ENCODE measurements around the gene DBNDD2.

The DBNDD2 gene

GRCh38 chr20:45413479-45413878 is 5.4 kb downstream of the DBNDD2 start:
- Histone ChIP-seq H3K9me3 (ENCODE audit: insufficient read depth, low read depth, low read length) (no peaks in the 10 kb centered on the region), H4K12ac (ENCODE audit: low read depth, low read length) (no peak overlapping the region), H3K27me3 (ENCODE audit: insufficient read depth, low read length) (no peaks in the 10 kb centered on the region), H3K18ac (ENCODE audit: low read length) (no peak overlapping the region), H3K36me3 (ENCODE audit: control insufficient read depth in 1 of 2, insufficient read depth in 2 of 2, low read length in 2 of 2) (peaks cover 5 to 7% of the 10 kb centered on the region in 2 experiments), H3K14ac (ENCODE audit: low read length) (no peak overlapping the region), H2AFZ (ENCODE audit: insufficient read depth, low read length, poor library complexity) (no peak overlapping the region), H3K4me2 (ENCODE audit: low read length) (no peak overlapping the region), H2BK12ac (ENCODE audit: low read length) (no peak overlapping the region), H4K91ac (ENCODE audit: low read depth, low read length) (no peak overlapping the region), H3K4me1 (ENCODE audit: control insufficient read depth in 1 of 2, insufficient read depth in 2 of 2, low read length in 2 of 2) (peaks cover 4% of the 10 kb centered on the region in 2 experiments), H3K27ac (ENCODE audit: low read depth, low read length) (no peak overlapping the region), H2BK5ac (ENCODE audit: low read depth, low read length, poor library complexity) (no peak overlapping the region), H3K23ac (ENCODE audit: low read length) (no peak overlapping the region), H3K79me2 (ENCODE audit: control insufficient read depth, insufficient read depth, low read length, poor library complexity) (peaks cover 6% of the 10 kb centered on the region), H3K9ac (ENCODE audit: low read length) (no peak overlapping the region), H3K79me1 (ENCODE audit: low read length) (peaks cover 3% of the 10 kb centered on the region), H3K4me3 (ENCODE audit: low read depth, low read length) (no peak overlapping the region), H2BK120ac (ENCODE audit: insufficient read depth, low read length, poor library complexity) (no peak overlapping the region), H4K8ac (ENCODE audit: low read depth, low read length) (no peak overlapping the region), H3K4ac (ENCODE audit: low read depth, low read length) (no peak overlapping the region), H2AK5ac (ENCODE audit: low read length) (no peak overlapping the region)
- DNase-seq: no peak
- WGBS (ENCODE audit: extremely low coverage, insufficient coverage, insufficient read length): no CpG with 5 or more reads among the region's 3 CpGs

- peak within 1 kb of the TSS; percentile 80 for H3K4ac ChIP-seq (ENCODE audit: low read depth, low read length)
- WGBS (ENCODE audit: extremely low coverage, insufficient coverage, insufficient read length): no CpG with 5 or more reads among the region's 52 CpGs
- H2AFZ ChIP-seq (ENCODE audit: insufficient read depth, low read length, poor library complexity): peak within 1 kb of the TSS; percentile 97
- H3K79me2 ChIP-seq (ENCODE audit: control insufficient read depth, insufficient read depth, low read length, poor library complexity): peaks cover 6% of the 10 kb centered on the region
- H3K27ac ChIP-seq (ENCODE audit: low read depth, low read length): no peak within 1 kb of the TSS
- peak within 1 kb of the TSS; percentile 89 for H3K14ac ChIP-seq (ENCODE audit: low read length)
- no peak within 1 kb of the TSS for H2BK5ac ChIP-seq (ENCODE audit: low read depth, low read length, poor library complexity)
- H3K36me3 ChIP-seq (ENCODE audit: control insufficient read depth in 1 of 2, insufficient read depth in 2 of 2, low read length in 2 of 2): peaks cover 17 to 26% of the 10 kb centered on the region in 2 experiments
- peak within 1 kb of the TSS; percentile 81 for H3K18ac ChIP-seq (ENCODE audit: low read length)
- no peaks in the 10 kb centered on the region for H3K9me3 ChIP-seq (ENCODE audit: insufficient read depth, low read depth, low read length)
- H3K27me3 ChIP-seq (ENCODE audit: insufficient read depth, low read length): no peaks in the 10 kb centered on the region
- no peak within 1 kb of the TSS for H2BK12ac ChIP-seq (ENCODE audit: low read length)
- peak within 1 kb of the TSS; percentile 83 for H4K91ac ChIP-seq (ENCODE audit: low read depth, low read length)
- peak; percentile 75 to 86 for DNase-seq
- H3K9ac ChIP-seq (ENCODE audit: low read length): peak within 1 kb of the TSS; percentile 81
- H3K4me2 ChIP-seq (ENCODE audit: low read length): peak within 1 kb of the TSS; percentile 84
- H2BK120ac ChIP-seq (ENCODE audit: insufficient read depth, low read length, poor library complexity): peak within 1 kb of the TSS; percentile 70
- H3K4me3 ChIP-seq (ENCODE audit: low read depth, low read length): peak within 1 kb of the TSS; percentile 94
- H3K79me1 ChIP-seq (ENCODE audit: low read length): peaks cover 3% of the 10 kb centered on the region
- peaks cover 4% of the 10 kb centered on the region in 2 experiments for H3K4me1 ChIP-seq (ENCODE audit: control insufficient read depth in 1 of 2, insufficient read depth in 2 of 2, low read length in 2 of 2)
- H4K8ac ChIP-seq (ENCODE audit: low read depth, low read length): peak within 1 kb of the TSS; percentile 98
- H4K12ac ChIP-seq (ENCODE audit: low read depth, low read length): peak within 1 kb of the TSS; percentile 98
- no peak within 1 kb of the TSS for H3K23ac ChIP-seq (ENCODE audit: low read length)
- no peak within 1 kb of the TSS for H2AK5ac ChIP-seq (ENCODE audit: low read length)
These were observed 7.9 kb downstream of the DBNDD2 start, which contains the start of gene PIGT for GRCh38 chr20:45415822-45416637. Gene PIGT (plus strand): TSS chr20:45416141. CDS start chr20:45416157, 16 bp downstream.

- H2BK12ac ChIP-seq (ENCODE audit: low read length): no peak overlapping the region
- no peak for DNase-seq
- H3K79me2 ChIP-seq (ENCODE audit: control insufficient read depth, insufficient read depth, low read length, poor library complexity): peaks cover 6% of the 10 kb centered on the region
- H2BK5ac ChIP-seq (ENCODE audit: low read depth, low read length, poor library complexity): no peak overlapping the region
- no peak overlapping the region for H3K4me3 ChIP-seq (ENCODE audit: low read depth, low read length)
- H3K9me3 ChIP-seq (ENCODE audit: insufficient read depth, low read depth, low read length): no peaks in the 10 kb centered on the region
- no peak overlapping the region for H3K4ac ChIP-seq (ENCODE audit: low read depth, low read length)
- H3K23ac ChIP-seq (ENCODE audit: low read length): no peak overlapping the region
- H3K36me3 ChIP-seq (ENCODE audit: control insufficient read depth in 1 of 2, insufficient read depth in 2 of 2, low read length in 2 of 2): peaks cover 21 to 31% of the 10 kb centered on the region in 2 experiments
- no peak overlapping the region for H3K9ac ChIP-seq (ENCODE audit: low read length)
- no peak overlapping the region for H3K18ac ChIP-seq (ENCODE audit: low read length)
- no peak overlapping the region for H4K8ac ChIP-seq (ENCODE audit: low read depth, low read length)
- H2BK120ac ChIP-seq (ENCODE audit: insufficient read depth, low read length, poor library complexity): no peak overlapping the region
- no peaks in the 10 kb centered on the region for H3K27me3 ChIP-seq (ENCODE audit: insufficient read depth, low read length)
- no peak overlapping the region for H4K12ac ChIP-seq (ENCODE audit: low read depth, low read length)
- H3K14ac ChIP-seq (ENCODE audit: low read length): no peak overlapping the region
- H4K91ac ChIP-seq (ENCODE audit: low read depth, low read length): no peak overlapping the region
- peaks cover 3% of the 10 kb centered on the region for H3K79me1 ChIP-seq (ENCODE audit: low read length)
- no CpG with 5 or more reads among the region's 2 CpGs for WGBS (ENCODE audit: extremely low coverage, insufficient coverage, insufficient read length)
- no peak overlapping the region for H2AFZ ChIP-seq (ENCODE audit: insufficient read depth, low read length, poor library complexity)
- H3K4me1 ChIP-seq (ENCODE audit: control insufficient read depth in 1 of 2, insufficient read depth in 2 of 2, low read length in 2 of 2): peaks cover 4% of the 10 kb centered on the region in 2 experiments
- peak overlapping the region; percentile 84 for H3K4me2 ChIP-seq (ENCODE audit: low read length)
- H3K27ac ChIP-seq (ENCODE audit: low read depth, low read length): no peak overlapping the region
- no peak overlapping the region for H2AK5ac ChIP-seq (ENCODE audit: low read length)
These were observed 8.8 kb downstream of the DBNDD2 start for GRCh38 chr20:45416917-45417316.

- Histone ChIP-seq H4K12ac (ENCODE audit: low read depth, low read length) (no peak overlapping the region), H3K9me3 (ENCODE audit: insufficient read depth, low read depth, low read length) (peaks cover 4% of the 10 kb centered on the region), H3K4ac (ENCODE audit: low read depth, low read length) (no peak overlapping the region), H2BK5ac (ENCODE audit: low read depth, low read length, poor library complexity) (no peak overlapping the region), H3K14ac (ENCODE audit: low read length) (no peak overlapping the region), H3K79me2 (ENCODE audit: control insufficient read depth, insufficient read depth, low read length, poor library complexity) (peaks cover 6% of the 10 kb centered on the region), H3K9ac (ENCODE audit: low read length) (no peak overlapping the region), H4K8ac (ENCODE audit: low read depth, low read length) (no peak overlapping the region), H2AK5ac (ENCODE audit: low read length) (no peak overlapping the region), H4K91ac (ENCODE audit: low read depth, low read length) (no peak overlapping the region), H2BK12ac (ENCODE audit: low read length) (no peak overlapping the region), H3K79me1 (ENCODE audit: low read length) (peaks cover 3% of the 10 kb centered on the region), H2BK120ac (ENCODE audit: insufficient read depth, low read length, poor library complexity) (no peak overlapping the region), H3K4me3 (ENCODE audit: low read depth, low read length) (no peak overlapping the region), H3K4me2 (ENCODE audit: low read length) (no peak overlapping the region), H3K18ac (ENCODE audit: low read length) (no peak overlapping the region), H3K27ac (ENCODE audit: low read depth, low read length) (no peak overlapping the region), H2AFZ (ENCODE audit: insufficient read depth, low read length, poor library complexity) (no peak overlapping the region), H3K4me1 (ENCODE audit: control insufficient read depth in 1 of 2, insufficient read depth in 2 of 2, low read length in 2 of 2) (peaks cover 4% of the 10 kb centered on the region in 2 experiments), H3K23ac (ENCODE audit: low read length) (no peak overlapping the region), H3K27me3 (ENCODE audit: insufficient read depth, low read length) (no peaks in the 10 kb centered on the region), H3K36me3 (ENCODE audit: control insufficient read depth in 1 of 2, insufficient read depth in 2 of 2, low read length in 2 of 2) (peaks cover 31 to 39% of the 10 kb centered on the region in 2 experiments)
- DNase-seq: peak; percentile 47 to 65
- no CpG with 5 or more reads among the region's 17 CpGs for WGBS (ENCODE audit: extremely low coverage, insufficient coverage, insufficient read length)
These were observed 11.4 kb downstream of the DBNDD2 start for GRCh38 chr20:45419188-45420091.

Data from trophoblast cell (in vitro differentiated cells and primary cell).